ENCODE data around the gene SHLD2.

SHLD2 gene

DNA sequence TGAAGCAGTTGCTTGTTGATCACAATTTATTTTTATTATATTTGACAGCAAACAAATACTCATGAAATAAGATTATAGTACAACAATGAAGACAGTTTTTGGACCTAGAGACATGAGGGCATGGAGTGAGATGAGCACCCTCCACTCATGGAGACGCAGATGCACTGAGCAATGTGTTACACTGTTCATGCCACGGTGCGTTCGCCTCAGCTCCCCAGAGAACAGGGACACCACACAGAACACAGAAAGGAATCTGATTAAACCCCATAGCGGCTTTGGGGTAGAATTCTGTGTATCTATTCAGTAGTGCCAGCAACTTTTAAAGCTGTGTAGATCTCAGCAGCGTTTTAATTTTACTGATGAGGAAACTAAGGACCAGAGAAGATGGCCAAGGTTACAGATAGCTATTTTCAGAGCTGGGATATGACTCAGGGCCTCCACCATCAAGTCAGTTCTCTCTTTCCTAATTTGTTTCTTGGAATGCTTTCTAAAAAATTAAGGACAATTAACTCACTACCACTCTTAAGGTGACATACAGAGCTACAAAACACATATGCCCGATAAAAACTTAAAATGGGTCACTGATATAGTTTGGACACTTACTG is 41.3 kb upstream of the SHLD2 start:
- Histone ChIP-seq H3K79me2 (ENCODE audit: insufficient read depth, low read length) (no peaks in the 10 kb centered on the region), H3K4me3 (ENCODE audit: low read length, poor library complexity, severe bottlenecking) (no peak overlapping the region), H4K20me1 (ENCODE audit: insufficient read depth, low read length, poor library complexity, severe bottlenecking) (no peaks in the 10 kb centered on the region), H3K9me2 (replicated peaks; ENCODE audit: low read depth, low read length) (no peaks in the 10 kb centered on the region), H3K36me3 (ENCODE audit: insufficient read depth, low read length) (peaks cover 85% of the 10 kb centered on the region), H3K27me3 (ENCODE audit: insufficient read depth, low read length, poor library complexity, severe bottlenecking) (no peaks in the 10 kb centered on the region), H3K9ac (ENCODE audit: low read depth, low read length, poor library complexity, severe bottlenecking) (no peak overlapping the region), H3K4me2 (ENCODE audit: low read depth, low read length, poor library complexity, severe bottlenecking) (no peak overlapping the region), H3K4me1 (ENCODE audit: insufficient read depth, low read length, poor library complexity, severe bottlenecking) (no peaks in the 10 kb centered on the region), H3F3A (ENCODE audit: low read depth) (no peaks in the 10 kb centered on the region), H2AFZ (ENCODE audit: low read length) (no peak overlapping the region), H3K9me3 (ENCODE audit: insufficient read depth, low read depth, low read length) (no peaks in the 10 kb centered on the region)
- TF ChIP-seq EZH2phosphoT487 (IDR thresholded peaks at IDR 0.05; ENCODE audit: borderline replicate concordance) = no peak
- TF ChIP-seq, protein P1, sequence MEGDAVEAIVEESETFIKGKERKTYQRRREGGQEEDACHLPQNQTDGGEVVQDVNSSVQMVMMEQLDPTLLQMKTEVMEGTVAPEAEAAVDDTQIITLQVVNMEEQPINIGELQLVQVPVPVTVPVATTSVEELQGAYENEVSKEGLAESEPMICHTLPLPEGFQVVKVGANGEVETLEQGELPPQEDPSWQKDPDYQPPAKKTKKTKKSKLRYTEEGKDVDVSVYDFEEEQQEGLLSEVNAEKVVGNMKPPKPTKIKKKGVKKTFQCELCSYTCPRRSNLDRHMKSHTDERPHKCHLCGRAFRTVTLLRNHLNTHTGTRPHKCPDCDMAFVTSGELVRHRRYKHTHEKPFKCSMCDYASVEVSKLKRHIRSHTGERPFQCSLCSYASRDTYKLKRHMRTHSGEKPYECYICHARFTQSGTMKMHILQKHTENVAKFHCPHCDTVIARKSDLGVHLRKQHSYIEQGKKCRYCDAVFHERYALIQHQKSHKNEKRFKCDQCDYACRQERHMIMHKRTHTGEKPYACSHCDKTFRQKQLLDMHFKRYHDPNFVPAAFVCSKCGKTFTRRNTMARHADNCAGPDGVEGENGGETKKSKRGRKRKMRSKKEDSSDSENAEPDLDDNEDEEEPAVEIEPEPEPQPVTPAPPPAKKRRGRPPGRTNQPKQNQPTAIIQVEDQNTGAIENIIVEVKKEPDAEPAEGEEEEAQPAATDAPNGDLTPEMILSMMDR (conservative IDR thresholded peaks at IDR 0.05; ENCODE audit: low read length) = no peak

DNA sequence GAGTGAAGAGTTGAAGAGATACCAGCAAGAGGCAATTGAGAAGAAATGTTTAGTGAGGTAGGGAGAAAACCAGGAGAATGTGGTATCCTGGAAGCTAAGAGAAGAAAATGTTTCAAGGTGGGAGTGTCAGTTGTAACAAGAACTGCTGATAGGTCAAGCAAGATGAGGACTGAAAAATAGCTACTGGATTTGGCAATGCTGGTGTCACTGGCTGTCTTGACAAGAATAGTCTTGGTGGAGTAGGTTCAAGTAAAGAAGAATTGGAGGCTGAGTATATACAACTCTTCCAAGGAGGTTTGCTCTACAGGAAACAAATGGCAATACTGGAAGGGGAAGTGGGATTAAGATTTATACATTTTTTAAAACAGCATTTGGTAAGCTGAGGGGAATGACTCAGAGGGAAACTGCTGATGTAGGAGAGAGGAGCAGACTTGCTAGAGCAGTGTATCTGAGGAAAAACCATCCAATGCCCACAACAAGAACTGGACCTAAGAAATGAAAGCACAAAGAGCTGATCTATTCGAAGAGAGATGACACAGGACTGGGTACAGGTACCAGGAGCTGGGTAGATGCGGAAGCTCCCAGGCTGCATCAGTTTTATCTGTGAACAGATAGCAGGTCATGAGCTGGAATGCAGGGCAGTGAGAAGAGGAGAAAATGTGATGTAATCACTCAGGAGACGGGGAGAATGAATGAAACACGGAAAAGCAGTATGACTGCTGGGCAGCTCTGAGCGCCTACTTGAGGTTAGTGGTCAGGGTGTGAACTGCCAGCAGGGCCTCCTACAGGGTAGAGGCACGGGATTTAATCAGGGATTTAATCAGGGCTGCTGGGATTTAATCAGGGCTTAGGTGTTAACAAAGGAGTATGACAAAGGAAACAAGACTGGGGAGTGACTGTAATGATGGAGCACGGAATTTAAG is 40.4 kb upstream of the SHLD2 start:
- Histone ChIP-seq H3K4me3 (ENCODE audit: low read length, poor library complexity, severe bottlenecking) (no peak overlapping the region), H3F3A (ENCODE audit: low read depth) (no peaks in the 10 kb centered on the region), H2AFZ (ENCODE audit: low read length) (no peak overlapping the region), H3K36me3 (ENCODE audit: insufficient read depth, low read length) (peaks cover 86% of the 10 kb centered on the region), H3K9me3 (ENCODE audit: insufficient read depth, low read depth, low read length) (no peaks in the 10 kb centered on the region), H3K9me2 (replicated peaks; ENCODE audit: low read depth, low read length) (no peaks in the 10 kb centered on the region), H4K20me1 (ENCODE audit: insufficient read depth, low read length, poor library complexity, severe bottlenecking) (no peaks in the 10 kb centered on the region), H3K4me2 (ENCODE audit: low read depth, low read length, poor library complexity, severe bottlenecking) (no peak overlapping the region), H3K9ac (ENCODE audit: low read depth, low read length, poor library complexity, severe bottlenecking) (no peak overlapping the region), H3K79me2 (ENCODE audit: insufficient read depth, low read length) (no peaks in the 10 kb centered on the region), H3K4me1 (ENCODE audit: insufficient read depth, low read length, poor library complexity, severe bottlenecking) (no peaks in the 10 kb centered on the region), H3K27me3 (ENCODE audit: insufficient read depth, low read length, poor library complexity, severe bottlenecking) (no peaks in the 10 kb centered on the region)
- TF ChIP-seq, protein P1 (conservative IDR thresholded peaks at IDR 0.05; ENCODE audit: low read length) = no peak
- TF ChIP-seq EZH2phosphoT487 (IDR thresholded peaks at IDR 0.05; ENCODE audit: borderline replicate concordance) = no peak

DNA sequence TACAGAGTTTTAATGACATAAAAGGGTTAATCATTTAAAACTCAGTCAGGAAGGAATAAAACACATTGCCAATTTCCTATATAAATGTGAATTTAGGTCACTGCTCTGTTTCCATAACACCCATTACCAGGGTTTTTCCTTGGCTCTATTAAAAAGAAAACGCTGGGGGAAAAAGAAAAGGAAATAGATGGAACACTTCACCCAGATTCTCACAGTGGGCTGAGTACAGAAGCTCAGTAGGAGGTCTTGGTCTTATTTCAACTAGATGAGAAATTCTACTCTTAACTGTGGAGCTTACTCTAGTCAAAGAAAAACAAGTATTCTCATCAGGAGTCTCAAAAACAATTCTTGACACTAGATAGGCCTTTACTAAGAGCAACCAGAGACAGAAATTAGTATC is 36.8 kb upstream of the SHLD2 start:
- no peak for TF ChIP-seq EZH2phosphoT487 (IDR thresholded peaks at IDR 0.05; ENCODE audit: borderline replicate concordance)
- TF ChIP-seq, protein P1 (conservative IDR thresholded peaks at IDR 0.05; ENCODE audit: low read length) = no peak

More for the DNA sequence above, 36.8 kb upstream of the SHLD2 start:
- peaks cover 88% of the 10 kb centered on the region; the same call in 1 of the 2 replicates for H3K36me3 ChIP-seq (ENCODE audit: insufficient read depth, low read length)
- no peaks in the 10 kb centered on the region for H3K9me2 ChIP-seq (replicated peaks; ENCODE audit: low read depth, low read length)
- H3K9me3 ChIP-seq (ENCODE audit: insufficient read depth, low read depth, low read length) = no peaks in the 10 kb centered on the region
- H3K4me2 ChIP-seq (ENCODE audit: low read depth, low read length, poor library complexity, severe bottlenecking) = no peak overlapping the region
- H3K9ac ChIP-seq (ENCODE audit: low read depth, low read length, poor library complexity, severe bottlenecking) = no peak overlapping the region
- no peaks in the 10 kb centered on the region for H3F3A ChIP-seq (ENCODE audit: low read depth)
- H2AFZ ChIP-seq (ENCODE audit: low read length) = no peak overlapping the region
- H3K79me2 ChIP-seq (ENCODE audit: insufficient read depth, low read length) = no peaks in the 10 kb centered on the region
- H4K20me1 ChIP-seq (ENCODE audit: insufficient read depth, low read length, poor library complexity, severe bottlenecking) = no peaks in the 10 kb centered on the region
- H3K4me1 ChIP-seq (ENCODE audit: insufficient read depth, low read length, poor library complexity, severe bottlenecking) = no peaks in the 10 kb centered on the region
- no peaks in the 10 kb centered on the region for H3K27me3 ChIP-seq (ENCODE audit: insufficient read depth, low read length, poor library complexity, severe bottlenecking)
- H3K4me3 ChIP-seq (ENCODE audit: low read length, poor library complexity, severe bottlenecking) = no peak overlapping the region
